Measurements from ENCODE around the gene KIF20B. TPM values are rescaled to one million over a fixed set of nuclear protein-coding genes. Genes with fewer than 3 reads are reported as not detected.
"Not testable (repeated sequence)": the region's sequence is repeated elsewhere in the genome, so short reads cannot be mapped to it uniquely, and the experiment has no call there.

The KIF20B gene
- total RNA-seq, 2 experiments from 2014 or later = 68.9 to 78.4 TPM

GRCh38 chr10:89745903-89746302 lies 44.5 kb downstream of the KIF20B start:
- POLR2A ChIA-PET = interaction anchor here (1.5 kb wide), 1 partner anchor 35 kb away, joined by 3 read pairs; no protein-coding TSS in a partner anchor

GRCh38 chr10:89750441-89750840 lies 49.1 kb downstream of the KIF20B start:
- ATAC-seq (no peak), DNase-seq (no peak)
- H3K4me1 Mint-ChIP-seq (ENCODE audit: low read depth) = no peaks in the 10 kb centered on the region
- ChIA-PET CTCF (interaction anchor here (1.4 kb wide), 1 partner anchor 12 kb away, joined by 3 read pairs; no protein-coding TSS in a partner anchor), POLR2A (no interaction called here)
- H3K27ac Mint-ChIP-seq = no peak overlapping the region
- H3K36me3 Mint-ChIP-seq (ENCODE audit: low read depth) = peaks cover 35% of the 10 kb centered on the region
- H3K4me3 Mint-ChIP-seq = no peak overlapping the region
- H3K9me3 Mint-ChIP-seq (ENCODE audit: insufficient read depth) = no peaks in the 10 kb centered on the region
- no peaks in the 10 kb centered on the region for H3K27me3 Mint-ChIP-seq (ENCODE audit: low read depth)

More at GRCh38 chr10:89745903-89746302, 44.5 kb downstream of the KIF20B start:
- no peaks in the 10 kb centered on the region for H3K27me3 Mint-ChIP-seq (ENCODE audit: low read depth)
- H3K27ac Mint-ChIP-seq = no peak overlapping the region
- peaks cover 44% of the 10 kb centered on the region for H3K36me3 Mint-ChIP-seq (ENCODE audit: low read depth)
- H3K4me1 Mint-ChIP-seq (ENCODE audit: low read depth) = peaks cover 6% of the 10 kb centered on the region
- DNase-seq (no peak), ATAC-seq (no peak)
- CTCF ChIA-PET = no interaction called here
- no peaks in the 10 kb centered on the region for H3K9me3 Mint-ChIP-seq (ENCODE audit: insufficient read depth)
- H3K4me3 Mint-ChIP-seq = no peak overlapping the region

- POLR2A ChIA-PET = no interaction called here
- Mint-ChIP-seq H3K27me3 (ENCODE audit: low read depth) (no peaks in the 10 kb centered on the region), H3K9me3 (ENCODE audit: insufficient read depth) (no peaks in the 10 kb centered on the region), H3K4me1 (ENCODE audit: low read depth) (no peaks in the 10 kb centered on the region), H3K36me3 (ENCODE audit: low read depth) (peaks cover 45% of the 10 kb centered on the region), H3K27ac (no peak overlapping the region), H3K4me3 (no peak overlapping the region)
- CTCF ChIA-PET = no interaction called here
- DNase-seq = no peak
- ATAC-seq = no peak
These were observed 54.0 kb downstream of the KIF20B start for GRCh38 chr10:89755374-89755773.

GRCh38 chr10:89759531-89759930 lies 58.1 kb downstream of the KIF20B start:
- Mint-ChIP-seq H3K4me3 (no peak overlapping the region), H3K9me3 (ENCODE audit: insufficient read depth) (no peaks in the 10 kb centered on the region), H3K4me1 (ENCODE audit: low read depth) (no peaks in the 10 kb centered on the region), H3K36me3 (ENCODE audit: low read depth) (peaks cover 69% of the 10 kb centered on the region), H3K27ac (no peak overlapping the region), H3K27me3 (ENCODE audit: low read depth) (no peaks in the 10 kb centered on the region)
- CTCF ChIA-PET = no interaction called here
- ATAC-seq = no peak
- no peak for DNase-seq
- POLR2A ChIA-PET = no interaction called here

GRCh38 chr10:89763671-89764070 lies 62.3 kb downstream of the KIF20B start:
- CTCF ChIA-PET; H3K4me3 Mint-ChIP-seq; H3K27me3 Mint-ChIP-seq (ENCODE audit: low read depth); H3K9me3 Mint-ChIP-seq (ENCODE audit: insufficient read depth); H3K27ac Mint-ChIP-seq; ATAC-seq; H3K4me1 Mint-ChIP-seq (ENCODE audit: low read depth); POLR2A ChIA-PET; DNase-seq: not testable (repeated sequence)
- peaks cover 72% of the 10 kb centered on the region for H3K36me3 Mint-ChIP-seq (ENCODE audit: low read depth)

- ATAC-seq (no peak), DNase-seq (no peak)
- no peaks in the 10 kb centered on the region for H3K9me3 Mint-ChIP-seq (ENCODE audit: insufficient read depth)
- no peak overlapping the region for H3K27ac Mint-ChIP-seq
- peaks cover 66% of the 10 kb centered on the region for H3K36me3 Mint-ChIP-seq (ENCODE audit: low read depth)
- CTCF ChIA-PET = no interaction called here
- POLR2A ChIA-PET = no interaction called here
- no peaks in the 10 kb centered on the region for H3K4me1 Mint-ChIP-seq (ENCODE audit: low read depth)
- no peaks in the 10 kb centered on the region for H3K27me3 Mint-ChIP-seq (ENCODE audit: low read depth)
- no peak overlapping the region for H3K4me3 Mint-ChIP-seq
These were observed 70.3 kb downstream of the KIF20B start for GRCh38 chr10:89771684-89772083.

GRCh38 chr10:89773081-89773480 lies 71.7 kb downstream of the KIF20B start:
- H3K4me3 Mint-ChIP-seq = no peak overlapping the region
- POLR2A ChIA-PET = no interaction called here
- ATAC-seq (no peak), DNase-seq (no peak)
- no peak overlapping the region for H3K27ac Mint-ChIP-seq
- no peaks in the 10 kb centered on the region for H3K27me3 Mint-ChIP-seq (ENCODE audit: low read depth)
- H3K36me3 Mint-ChIP-seq (ENCODE audit: low read depth) = peaks cover 70% of the 10 kb centered on the region
- no peaks in the 10 kb centered on the region for H3K4me1 Mint-ChIP-seq (ENCODE audit: low read depth)
- H3K9me3 Mint-ChIP-seq (ENCODE audit: insufficient read depth) = no peaks in the 10 kb centered on the region
- CTCF ChIA-PET = no interaction called here

GRCh38 chr10:89776665-89777064 lies 75.3 kb downstream of the KIF20B start:
- Mint-ChIP-seq H3K27me3 (ENCODE audit: low read depth) (no peaks in the 10 kb centered on the region), H3K4me3 (no peak overlapping the region), H3K4me1 (ENCODE audit: low read depth) (no peaks in the 10 kb centered on the region), H3K27ac (no peak overlapping the region), H3K36me3 (ENCODE audit: low read depth) (peaks cover 61% of the 10 kb centered on the region), H3K9me3 (ENCODE audit: insufficient read depth) (no peaks in the 10 kb centered on the region)
- DNase-seq (no peak), ATAC-seq (no peak)
- ChIA-PET POLR2A (no interaction called here), CTCF (no interaction called here)

- Mint-ChIP-seq H3K9me3 (ENCODE audit: insufficient read depth) (no peaks in the 10 kb centered on the region), H3K27me3 (ENCODE audit: low read depth) (no peaks in the 10 kb centered on the region), H3K36me3 (ENCODE audit: low read depth) (peaks cover 24% of the 10 kb centered on the region), H3K4me1 (ENCODE audit: low read depth) (no peaks in the 10 kb centered on the region), H3K4me3 (no peak overlapping the region), H3K27ac (no peak overlapping the region)
- ATAC-seq = no peak
- no peak for DNase-seq
- CTCF ChIA-PET = interaction anchor here (0.6 kb wide), 1 partner anchor 20 kb away, joined by 3 read pairs; no protein-coding TSS in a partner anchor
- POLR2A ChIA-PET = no interaction called here
These were observed 81.1 kb downstream of the KIF20B start for GRCh38 chr10:89782470-89782869.

- DNase-seq (no peak), ATAC-seq (no peak)
- ChIA-PET CTCF (no interaction called here), POLR2A (no interaction called here)
- H3K9me3 Mint-ChIP-seq (ENCODE audit: insufficient read depth) = no peaks in the 10 kb centered on the region
- no peak overlapping the region for H3K27ac Mint-ChIP-seq
- no peaks in the 10 kb centered on the region for H3K27me3 Mint-ChIP-seq (ENCODE audit: low read depth)
- H3K4me1 Mint-ChIP-seq (ENCODE audit: low read depth) = no peaks in the 10 kb centered on the region
- peaks cover 20% of the 10 kb centered on the region for H3K36me3 Mint-ChIP-seq (ENCODE audit: low read depth)
- no peak overlapping the region for H3K4me3 Mint-ChIP-seq
These were observed 82.0 kb downstream of the KIF20B start for GRCh38 chr10:89783406-89783805.

GRCh38 chr10:89785095-89785494 lies 83.7 kb downstream of the KIF20B start:
- no peaks in the 10 kb centered on the region for H3K9me3 Mint-ChIP-seq (ENCODE audit: insufficient read depth)
- no peak overlapping the region for H3K4me3 Mint-ChIP-seq
- DNase-seq = no peak
- no peak for ATAC-seq
- no peak overlapping the region for H3K27ac Mint-ChIP-seq
- peaks cover 8% of the 10 kb centered on the region for H3K4me1 Mint-ChIP-seq (ENCODE audit: low read depth)
- peaks cover 6% of the 10 kb centered on the region for H3K27me3 Mint-ChIP-seq (ENCODE audit: low read depth)
- H3K36me3 Mint-ChIP-seq (ENCODE audit: low read depth) = peaks cover 11% of the 10 kb centered on the region
- CTCF ChIA-PET = no interaction called here
- POLR2A ChIA-PET = no interaction called here

- Mint-ChIP-seq H3K4me3 (no peak overlapping the region), H3K27ac (no peak overlapping the region), H3K4me1 (ENCODE audit: low read depth) (peaks cover 8% of the 10 kb centered on the region), H3K27me3 (ENCODE audit: low read depth) (peaks cover 6% of the 10 kb centered on the region), H3K36me3 (ENCODE audit: low read depth) (no peaks in the 10 kb centered on the region), H3K9me3 (ENCODE audit: insufficient read depth) (no peaks in the 10 kb centered on the region)
- ChIA-PET CTCF (interaction anchor here (0.6 kb wide), 1 partner anchor 373 kb away, joined by 3 read pairs; no protein-coding TSS in a partner anchor), POLR2A (no interaction called here)
- ATAC-seq (peak; percentile 45), DNase-seq (no peak)
These were observed 87.9 kb downstream of the KIF20B start for GRCh38 chr10:89789188-89789877.

GRCh38 chr10:89792187-89792586 lies 90.8 kb downstream of the KIF20B start:
- ATAC-seq (no peak), DNase-seq (no peak)
- Mint-ChIP-seq H3K9me3 (ENCODE audit: insufficient read depth) (no peaks in the 10 kb centered on the region), H3K4me1 (ENCODE audit: low read depth) (peaks cover 8% of the 10 kb centered on the region), H3K36me3 (ENCODE audit: low read depth) (no peaks in the 10 kb centered on the region), H3K27ac (no peak overlapping the region), H3K27me3 (ENCODE audit: low read depth) (peaks cover 6% of the 10 kb centered on the region), H3K4me3 (no peak overlapping the region)
- POLR2A ChIA-PET = no interaction called here
- CTCF ChIA-PET = no interaction called here
